Type B pancreatic cell (in vitro differentiated cells): ENCODE data around the gene FAM47A. TPM values are rescaled to one million over a fixed set of nuclear protein-coding genes. Genes with fewer than 3 reads are reported as not detected.

Experiments
- DNase-seq: peaks from one replicate; pipeline ENCODE4 v3.0.0; 2021; ENCODE audit warnings: mixed read lengths; ENCODE audit not compliant: unreplicated experiment; ENCODE audit errors: extremely low spot score
- H3K27ac Mint-ChIP-seq: 2 replicates; pipeline ENCODE4 v1.8.0; 2021; ENCODE audit warnings: mild to moderate bottlenecking, mixed read lengths
- H3K27me3 Mint-ChIP-seq: 2 replicates; pipeline ENCODE4 v1.8.0; 2021; ENCODE audit warnings: mixed read lengths
- H3K36me3 Mint-ChIP-seq: 2 replicates; pipeline ENCODE4 v1.8.0; 2021; ENCODE audit warnings: mixed read lengths
- H3K4me1 Mint-ChIP-seq: one replicate; pipeline ENCODE4 v1.8.0; 2021; ENCODE audit warnings: mixed read lengths; ENCODE audit not compliant: unreplicated experiment
- H3K4me3 Mint-ChIP-seq: 2 replicates; pipeline ENCODE4 v1.8.0; 2021; ENCODE audit warnings: mild to moderate bottlenecking, mixed read lengths
- H3K9me3 Mint-ChIP-seq: 2 replicates; pipeline ENCODE4 v1.8.0; 2021; ENCODE audit warnings: mixed read lengths
- CTCF ChIP-seq: fragments of 200-600 bp; sonication (generic); conservative IDR thresholded peaks from 2 replicates; pipeline ENCODE4 v1.5.0; 2021; ENCODE audit warnings: antibody characterized with exemption, mild to moderate bottlenecking
- total RNA-seq: library from RNA; stranded (reverse); gene quantifications from 2 replicates; pipeline ENCODE4 v1.2.1, GENCODE V29; 2021; ENCODE audit warnings: low replicate concordance

Gene FAM47A
- total RNA-seq, 1 donor from 2014 or later = not detected

- DNase-seq = no peak
- H3K9me3 Mint-ChIP-seq = peaks cover 4% of the 10 kb centered on the region
- no peaks in the 10 kb centered on the region for H3K4me1 Mint-ChIP-seq
Measured at GRCh38 chrX:34130980-34131744, 952 bp downstream of the FAM47A start.

GRCh38 chrX:34130501-34130900, 1.6 kb downstream of the FAM47A start:
- no peak for TF ChIP-seq CTCF
- H3K27ac Mint-ChIP-seq = no peak overlapping the region

More at GRCh38 chrX:34130980-34131744, 952 bp downstream of the FAM47A start:
- Mint-ChIP-seq H3K27ac (no peak overlapping the region), H3K27me3 (no peaks in the 10 kb centered on the region), H3K4me3 (no peak overlapping the region), H3K36me3 (no peaks in the 10 kb centered on the region)
- no peak for TF ChIP-seq CTCF

GRCh38 chrX:34126011-34126410, 6.1 kb downstream of the FAM47A start:
- no peak for DNase-seq
- Mint-ChIP-seq H3K4me3 (no peak overlapping the region), H3K27me3 (no peaks in the 10 kb centered on the region), H3K36me3 (no peaks in the 10 kb centered on the region), H3K27ac (no peak overlapping the region), H3K4me1 (no peaks in the 10 kb centered on the region), H3K9me3 (peaks cover 4% of the 10 kb centered on the region)
- TF ChIP-seq CTCF = no peak

More at GRCh38 chrX:34130501-34130900, 1.6 kb downstream of the FAM47A start:
- H3K9me3 Mint-ChIP-seq = peaks cover 4% of the 10 kb centered on the region
- no peak for DNase-seq
- H3K4me3 Mint-ChIP-seq = no peak overlapping the region
- no peaks in the 10 kb centered on the region for H3K27me3 Mint-ChIP-seq
- H3K4me1 Mint-ChIP-seq = no peaks in the 10 kb centered on the region
- H3K36me3 Mint-ChIP-seq = no peaks in the 10 kb centered on the region

GRCh38 chrX:34119122-34119521, 13.0 kb downstream of the FAM47A start:
- H3K27me3 Mint-ChIP-seq = no peaks in the 10 kb centered on the region
- DNase-seq = no peak
- no peaks in the 10 kb centered on the region for H3K9me3 Mint-ChIP-seq
- no peaks in the 10 kb centered on the region for H3K36me3 Mint-ChIP-seq
- TF ChIP-seq CTCF = no peak
- H3K4me3 Mint-ChIP-seq = no peak overlapping the region
- no peaks in the 10 kb centered on the region for H3K4me1 Mint-ChIP-seq
- H3K27ac Mint-ChIP-seq = no peak overlapping the region

GRCh38 chrX:34112459-34112858, 19.7 kb downstream of the FAM47A start:
- DNase-seq = no peak
- H3K27me3 Mint-ChIP-seq = no peaks in the 10 kb centered on the region
- no peaks in the 10 kb centered on the region for H3K4me1 Mint-ChIP-seq
- no peak overlapping the region for H3K27ac Mint-ChIP-seq
- H3K36me3 Mint-ChIP-seq = no peaks in the 10 kb centered on the region
- H3K9me3 Mint-ChIP-seq = no peaks in the 10 kb centered on the region
- TF ChIP-seq CTCF = no peak
- no peak overlapping the region for H3K4me3 Mint-ChIP-seq
